PC-3 (cell line): ENCODE results near the gene SLC19A1. TPM values are rescaled to one million over a fixed set of nuclear protein-coding genes. Genes with fewer than 3 reads are reported as not detected.

Source experiments
- ATAC-seq: fragments of 200-7000 bp; cut with Tn5 transposase; 2 replicates; pipeline ENCODE4 v1.9.1; 2020; ENCODE audit warnings: mild to moderate bottlenecking, moderate library complexity
- BruUV-seq: library from RNA; stranded (reverse); fragments of 400-500 nt; replicated peaks from 2 replicates; lab custom pipeline; 2021; lab: Mats Ljungman, UMichigan
- CTCF ChIA-PET: fragments of 300-600 bp; sonication (Branson Sonifier 250); formaldehyde crosslinking; loops from one replicate; lab custom pipeline; 2022; ENCODE audit warnings: antibody characterized with exemption; lab: Charles Lee
- POLR2A ChIA-PET: fragments of 300-600 bp; sonication (Branson Sonifier 250); formaldehyde crosslinking; loops from one replicate; lab custom pipeline; 2022; ENCODE audit warnings: antibody characterized with exemption; ENCODE audit not compliant: unreplicated experiment; lab: Charles Lee
- DNase-seq: peaks from one replicate; pipeline ENCODE4 v3.0.0-alpha.2; 2015
- H2AFZ ChIP-seq: fragments of 300-600 bp; sonication (generic); 2 replicates; pipeline ENCODE4 v1.6.0; 2016; ENCODE audit warnings: antibody characterized with exemption, low read length
- H3F3A ChIP-seq: fragments of 300-600 bp; sonication (generic); one replicate; pipeline ENCODE4 v1.6.0; 2017; ENCODE audit warnings: antibody characterized with exemption, low read length, control low read depth, mild to moderate bottlenecking; ENCODE audit not compliant: unreplicated experiment
- H3K27ac ChIP-seq: fragments of 300-600 bp; sonication (generic); 2 replicates; pipeline ENCODE4 v1.5.1; 2016; ENCODE audit warnings: mild to moderate bottlenecking, low read length
- H3K27me3 ChIP-seq: fragments of 300-600 bp; sonication (generic); 2 replicates; pipeline ENCODE4 v1.6.1; 2016; ENCODE audit warnings: low read length, mixed read lengths
- H3K36me3 ChIP-seq: fragments of 300-600 bp; sonication (generic); 2 replicates; pipeline ENCODE4 v1.6.1; 2016; ENCODE audit warnings: low read depth, mixed run types, low read length, mixed read lengths
- H3K4me1 ChIP-seq: fragments of 300-600 bp; sonication (generic); 2 replicates; pipeline ENCODE4 v1.5.1; 2016; ENCODE audit warnings: low read length; ENCODE audit not compliant: insufficient read depth
- H3K4me2 ChIP-seq: fragments of 300-600 bp; sonication (generic); 2 replicates; pipeline ENCODE4 v1.6.0; 2016; ENCODE audit warnings: low read length
- H3K4me3 ChIP-seq: fragments of 300-600 bp; sonication (generic); 2 replicates; pipeline ENCODE4 v1.5.1; 2016; ENCODE audit warnings: mild to moderate bottlenecking, low read length, mixed read lengths
- H3K79me2 ChIP-seq: fragments of 300-600 bp; sonication (generic); 2 replicates; pipeline ENCODE4 v1.6.1; 2017; ENCODE audit warnings: low read length, mixed read lengths
- H3K9ac ChIP-seq: fragments of 300-600 bp; sonication (generic); 2 replicates; pipeline ENCODE4 v1.6.0; 2016; ENCODE audit warnings: mild to moderate bottlenecking, low read length
- H3K9me2 ChIP-seq: fragments of 300-600 bp; sonication (generic); replicated peaks from 2 replicates; pipeline ENCODE4 v1.6.1; 2016; ENCODE audit warnings: mixed run types, low read length, mixed read lengths
- H3K9me3 ChIP-seq: fragments of 300-600 bp; sonication (generic); 2 replicates; pipeline ENCODE4 v1.6.1; 2016; ENCODE audit warnings: low read length, mixed read lengths
- H4K20me1 ChIP-seq: fragments of 300-600 bp; sonication (generic); 2 replicates; pipeline ENCODE4 v1.6.1; 2016; ENCODE audit warnings: low read length, mixed read lengths
- CTCF ChIP-seq: fragments of 300-600 bp; sonication (generic); conservative IDR thresholded peaks from 2 replicates; pipeline ENCODE4 v1.5.1; 2017; ENCODE audit warnings: antibody characterized with exemption, low read depth, mild to moderate bottlenecking, low read length
- EZH2 ChIP-seq: fragments of 300-600 bp; sonication (generic); IDR thresholded peaks from one replicate; pipeline ENCODE4 v1.6.1; 2017; ENCODE audit warnings: antibody characterized with exemption, mild to moderate bottlenecking, low read length; ENCODE audit not compliant: unreplicated experiment
- EZH2phosphoT487 ChIP-seq: fragments of 300-600 bp; sonication (generic); IDR thresholded peaks from 2 replicates; pipeline ENCODE4 v1.6.1; 2018; ENCODE audit warnings: mild to moderate bottlenecking, antibody characterized with exemption, low read length, borderline replicate concordance
- intact Hi-C: fragments of 100-400 bp; cut with micrococcal nuclease; formaldehyde crosslinking; loops from 2 replicates; pipeline ENCODE4 v1.9.0; 2023
- total RNA-seq: library from RNA; depleted of rRNA; stranded (reverse); fragments of >200 nt; gene quantifications from 2 replicates; pipeline ENCODE4 v1.2.3, GENCODE V29; 2014

The SLC19A1 gene
- total RNA-seq, 1 experiment from 2014 or later, result 54.2 TPM

DNA sequence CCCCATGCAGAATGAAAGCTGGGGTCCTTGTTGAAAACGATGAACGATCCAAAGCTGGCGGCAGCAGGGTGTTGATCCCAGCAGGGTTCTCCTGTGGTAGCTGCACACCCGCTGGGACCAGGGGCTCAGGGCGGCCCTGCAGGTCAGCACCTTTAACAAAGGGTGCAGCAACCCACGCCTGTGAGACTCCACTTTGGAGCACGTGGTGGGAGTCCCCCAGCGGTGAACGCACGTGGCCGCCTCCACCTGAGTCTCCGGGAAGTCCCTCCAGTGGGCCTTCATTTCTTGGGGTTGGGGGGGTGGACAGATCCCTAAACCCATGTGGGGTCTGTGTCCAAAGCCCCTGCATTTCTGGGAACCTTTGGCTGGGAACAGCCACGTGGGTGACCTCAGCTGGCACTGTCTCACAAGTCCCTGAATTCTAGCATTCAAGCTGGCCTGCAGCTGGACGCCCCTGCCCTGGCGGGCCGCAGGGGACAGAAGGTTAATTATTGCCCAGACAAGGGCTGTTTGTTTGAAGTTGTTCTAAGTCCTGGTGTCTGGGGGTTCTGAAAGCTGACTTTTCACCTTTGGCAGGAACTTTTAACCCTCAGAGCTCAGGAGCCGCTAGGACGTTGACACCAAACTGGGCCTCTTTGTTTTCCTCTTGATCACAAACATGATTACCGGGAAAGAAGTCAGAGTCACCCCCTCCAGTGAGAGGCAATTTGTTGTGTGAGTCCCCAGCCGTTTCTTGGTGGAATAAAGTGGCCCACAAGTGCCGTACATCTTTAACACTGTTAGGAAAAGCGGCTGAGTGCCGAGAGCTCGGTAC is 72.8 kb downstream of the SLC19A1 start:
- CTCF ChIA-PET, result no interaction called here
- TF ChIP-seq CTCF, result no peak
- no peak for TF ChIP-seq EZH2
- no peak for TF ChIP-seq EZH2phosphoT487
- no peak overlapping the region for H2AFZ ChIP-seq
- H3K27ac ChIP-seq, result no peak overlapping the region
- no peak for ATAC-seq
- no peak for DNase-seq
- H3K4me3 ChIP-seq, result no peak overlapping the region
- no peaks in the 10 kb centered on the region for H3K9me3 ChIP-seq
- no peak overlapping the region for H3K4me2 ChIP-seq
- no peaks in the 10 kb centered on the region for H3F3A ChIP-seq
- POLR2A ChIA-PET, result no interaction called here
- intact Hi-C loops, result no loop called here
- no TSS peak for BruUV-seq
- no peaks in the 10 kb centered on the region for H3K9me2 ChIP-seq
- H3K27me3 ChIP-seq, result no peaks in the 10 kb centered on the region
- H3K9ac ChIP-seq, result no peak overlapping the region
- H3K4me1 ChIP-seq, result peaks cover 25% of the 10 kb centered on the region
- no peaks in the 10 kb centered on the region for H3K79me2 ChIP-seq
- no peaks in the 10 kb centered on the region for H4K20me1 ChIP-seq
- peaks cover 2% of the 10 kb centered on the region for H3K36me3 ChIP-seq

DNA sequence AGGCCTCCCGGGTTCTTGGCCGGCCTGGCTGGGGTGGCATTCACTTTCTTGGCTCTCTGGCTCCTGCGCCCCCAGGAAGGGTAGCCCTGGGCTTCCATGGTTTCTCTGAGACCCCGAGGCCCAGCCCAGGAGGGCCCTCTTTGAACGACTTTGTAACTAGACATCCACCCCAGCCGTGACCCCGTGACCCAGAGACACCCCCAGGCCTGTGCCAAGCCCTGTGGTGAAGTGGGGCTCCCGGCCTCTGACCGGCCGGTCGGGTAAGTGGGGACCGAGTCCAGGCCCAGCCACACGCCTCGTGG is 73.3 kb downstream of the SLC19A1 start:
- no peaks in the 10 kb centered on the region for H3K27me3 ChIP-seq
- ChIA-PET POLR2A (no interaction called here), CTCF (no interaction called here)
- H3K4me2 ChIP-seq, result no peak overlapping the region
- no peak for TF ChIP-seq EZH2phosphoT487
- no peak for TF ChIP-seq EZH2
- no peak for TF ChIP-seq CTCF
- peaks cover 25% of the 10 kb centered on the region for H3K4me1 ChIP-seq
- no peaks in the 10 kb centered on the region for H3K79me2 ChIP-seq
- intact Hi-C loops, result no loop called here
- H3K9me3 ChIP-seq, result no peaks in the 10 kb centered on the region
- no peak for ATAC-seq
- H3K9me2 ChIP-seq, result no peaks in the 10 kb centered on the region
- no peak overlapping the region for H2AFZ ChIP-seq
- H3F3A ChIP-seq, result no peaks in the 10 kb centered on the region
- H3K36me3 ChIP-seq, result no peaks in the 10 kb centered on the region
- no peak overlapping the region for H3K4me3 ChIP-seq
- no TSS peak for BruUV-seq
- no peak overlapping the region for H3K9ac ChIP-seq
- no peak for DNase-seq
- no peak overlapping the region for H3K27ac ChIP-seq
- no peaks in the 10 kb centered on the region for H4K20me1 ChIP-seq
